ENCODE data around the gene CERS6.
"Not testable (repeated sequence)": the region's sequence is repeated elsewhere in the genome, so short reads cannot be mapped to it uniquely, and the experiment has no call there.

Gene CERS6, protein sequence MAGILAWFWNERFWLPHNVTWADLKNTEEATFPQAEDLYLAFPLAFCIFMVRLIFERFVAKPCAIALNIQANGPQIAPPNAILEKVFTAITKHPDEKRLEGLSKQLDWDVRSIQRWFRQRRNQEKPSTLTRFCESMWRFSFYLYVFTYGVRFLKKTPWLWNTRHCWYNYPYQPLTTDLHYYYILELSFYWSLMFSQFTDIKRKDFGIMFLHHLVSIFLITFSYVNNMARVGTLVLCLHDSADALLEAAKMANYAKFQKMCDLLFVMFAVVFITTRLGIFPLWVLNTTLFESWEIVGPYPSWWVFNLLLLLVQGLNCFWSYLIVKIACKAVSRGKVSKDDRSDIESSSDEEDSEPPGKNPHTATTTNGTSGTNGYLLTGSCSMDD

DNA sequence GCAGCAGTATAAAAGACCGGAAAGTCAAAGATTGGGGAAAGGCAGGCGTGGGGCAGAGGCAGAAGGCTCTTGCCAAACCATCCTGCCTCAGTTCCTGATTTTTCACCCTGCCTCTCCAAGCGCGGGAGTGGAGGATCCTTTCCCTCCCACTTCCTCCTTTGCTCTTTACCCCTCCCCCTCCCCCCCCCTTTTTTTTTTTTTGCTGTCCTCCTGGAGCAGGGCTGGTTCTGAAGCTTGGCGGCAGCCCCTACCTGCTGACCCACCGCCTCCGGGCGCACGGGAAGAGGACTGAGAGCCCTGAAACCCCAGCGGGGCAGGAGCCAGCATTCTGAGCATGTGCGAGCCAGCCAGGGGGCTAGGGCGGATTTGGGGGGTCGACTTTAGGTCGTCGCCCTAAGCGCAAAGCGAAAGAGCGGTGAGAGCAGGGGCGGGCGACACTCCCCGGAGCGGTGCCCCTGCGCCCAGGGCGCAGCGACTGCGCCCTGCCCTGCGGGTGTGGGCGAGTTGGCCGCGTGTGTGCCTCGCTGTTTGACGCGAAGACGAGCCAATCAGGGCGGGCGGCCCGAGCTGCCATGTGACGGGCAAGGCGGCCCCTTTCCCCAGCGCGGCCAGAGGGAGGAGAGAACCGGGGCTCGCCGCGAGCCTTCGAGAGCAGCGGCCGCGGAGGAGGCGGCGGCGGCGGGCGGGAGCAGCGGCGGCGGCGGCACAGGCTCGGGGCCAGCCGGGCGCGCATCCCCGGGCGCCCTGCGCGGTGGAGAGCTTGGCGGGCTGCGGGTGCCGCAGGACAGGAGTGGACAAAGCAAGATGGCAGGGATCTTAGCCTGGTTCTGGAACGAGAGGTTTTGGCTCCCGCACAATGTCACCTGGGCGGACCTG lies at the start of gene CERS6:
TSS of gene CERS6 (plus strand) at position 628 of the 876 bp plus-strand sequence. CDS start at position 805, 177 bp downstream.
- peak; percentile 80 for DNase-seq

DNA sequence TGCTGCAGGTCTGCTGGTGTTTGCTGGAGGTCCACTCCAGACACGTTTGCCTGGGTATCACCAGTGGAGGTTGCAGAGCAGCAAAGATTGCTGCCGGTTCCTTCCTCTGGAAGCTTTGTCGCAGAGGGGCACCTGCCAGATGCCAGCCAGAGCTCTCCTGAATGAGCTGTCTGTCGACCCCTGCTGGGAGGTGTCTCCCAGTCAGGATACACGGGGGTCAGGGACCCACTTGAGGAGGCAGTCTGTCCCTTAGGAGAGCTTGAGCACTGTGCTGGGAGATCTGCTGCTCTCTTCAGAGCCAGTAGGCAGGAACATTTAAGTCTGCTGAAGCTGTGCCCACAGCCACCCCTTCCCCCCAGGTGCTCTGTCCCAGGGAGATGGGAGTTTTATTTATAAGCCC lies 43.8 kb upstream of the CERS6 start:
- DNase-seq, result not testable (repeated sequence)

DNA sequence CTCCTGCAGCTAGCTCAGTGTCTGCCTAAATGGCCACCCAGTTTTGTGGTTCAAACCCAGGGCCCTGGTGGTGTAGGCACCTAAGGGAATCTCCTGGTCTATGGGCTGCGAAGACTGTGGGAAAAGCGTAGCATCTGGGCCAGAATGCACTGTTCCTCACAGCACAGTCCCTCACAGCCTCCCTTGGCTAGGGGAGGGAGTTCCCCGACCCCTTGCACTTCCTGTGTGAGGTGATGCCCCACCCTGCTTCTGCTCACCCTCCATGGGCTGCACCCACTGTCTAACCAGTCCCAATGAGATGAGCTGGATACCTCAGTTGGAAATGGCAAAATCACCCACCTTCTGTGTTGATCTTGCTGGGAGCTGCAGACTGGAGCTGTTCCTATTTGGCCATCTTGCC lies 43.0 kb upstream of the CERS6 start:
- not testable (repeated sequence) for DNase-seq

DNA sequence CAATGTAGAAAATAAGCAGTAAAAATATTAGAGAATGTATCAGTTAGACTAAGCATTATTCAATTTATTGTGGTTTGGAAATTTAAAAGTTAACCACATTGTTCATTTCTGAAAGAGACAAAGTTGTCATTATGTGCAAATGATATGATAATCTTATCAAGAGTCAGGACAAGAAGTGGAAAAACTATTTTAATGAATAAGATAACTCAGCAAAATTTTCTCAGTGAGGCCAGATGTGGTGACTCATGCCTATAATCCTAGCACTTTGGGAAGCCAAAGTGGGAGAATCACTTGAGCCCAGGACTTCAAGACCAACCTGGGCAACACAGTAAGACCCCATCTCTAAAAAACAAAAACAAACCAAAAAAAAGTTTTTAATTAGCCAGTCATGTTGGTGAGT lies 39.5 kb upstream of the CERS6 start:
- DNase-seq, result no peak

DNA sequence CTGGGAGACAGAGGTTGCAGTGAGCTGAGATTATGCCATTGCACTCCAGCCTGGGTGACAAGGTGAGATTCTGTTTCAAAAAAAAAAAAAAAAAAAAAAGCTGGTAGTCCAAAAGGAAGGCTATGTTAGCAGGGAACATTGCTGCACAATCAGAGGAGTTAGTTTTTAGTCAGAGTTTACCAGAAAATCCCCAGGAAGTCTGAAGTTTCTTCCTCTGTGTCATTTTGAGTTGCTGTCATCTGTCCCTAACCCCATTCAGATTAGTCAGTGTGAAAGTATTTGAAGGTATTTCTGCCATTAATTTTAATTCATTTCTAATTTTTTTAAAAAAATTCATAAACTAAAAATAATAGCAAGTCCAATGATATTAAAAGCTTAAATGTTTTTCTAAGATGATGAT lies 33.5 kb upstream of the CERS6 start:
- no peak for DNase-seq

DNA sequence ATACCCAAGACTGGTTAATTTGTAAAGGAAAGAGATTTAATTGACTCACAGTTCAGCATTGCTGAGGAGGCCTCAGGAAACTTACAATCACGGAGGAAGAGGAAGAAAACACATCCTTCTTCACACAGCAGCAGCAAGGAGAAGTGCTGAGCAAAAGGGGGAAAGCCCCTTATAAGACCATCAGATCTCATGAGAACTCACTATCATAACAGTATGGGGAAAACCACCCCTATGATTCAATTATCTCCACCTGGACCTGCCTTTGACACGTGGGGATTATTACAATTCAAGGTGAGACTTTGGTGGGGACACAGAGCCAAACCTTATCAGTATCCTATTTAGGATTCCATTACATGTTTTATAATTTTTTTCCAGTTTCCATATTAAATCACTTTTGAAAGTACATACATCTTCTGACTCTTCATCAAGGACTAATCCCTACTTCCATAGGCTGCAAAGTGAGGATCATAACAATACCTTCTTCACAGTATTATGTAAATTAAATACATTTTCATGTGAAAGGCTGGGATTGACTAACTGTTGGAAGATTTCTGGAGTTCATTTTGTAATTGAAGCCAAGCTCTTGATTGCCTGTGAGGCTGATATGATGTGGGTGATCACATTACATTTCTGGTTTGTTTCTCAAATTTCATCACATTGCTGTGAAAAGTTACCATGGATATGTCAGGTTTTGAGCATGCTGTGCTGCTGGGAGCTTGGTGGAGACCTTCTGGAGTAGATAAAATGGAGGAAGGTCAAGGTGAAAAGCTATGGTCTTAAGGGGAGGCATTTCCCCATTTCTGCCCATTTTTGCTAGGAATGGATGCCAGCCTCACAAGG lies 31.7 kb upstream of the CERS6 start:
- no peak for DNase-seq

DNA sequence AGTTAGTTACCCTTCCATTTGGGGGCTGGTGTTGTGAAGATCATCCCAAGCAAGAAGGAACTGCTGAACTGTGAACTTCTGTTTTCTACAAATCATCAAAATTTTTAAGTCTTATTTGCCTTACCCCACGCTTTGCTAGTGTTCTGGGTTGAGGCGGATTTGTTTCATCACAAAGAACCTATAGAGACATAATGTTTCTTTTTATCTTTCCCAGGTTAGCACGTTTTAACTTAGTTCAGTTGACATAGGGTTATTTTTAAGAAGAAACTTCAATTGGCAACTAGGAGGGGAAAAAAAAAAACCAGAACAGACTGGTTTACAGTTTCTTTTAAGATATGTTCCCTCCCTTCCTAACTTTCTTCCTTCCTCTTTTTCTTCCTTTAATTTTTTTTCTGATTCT lies 31.1 kb upstream of the CERS6 start:
- no peak for DNase-seq

DNA sequence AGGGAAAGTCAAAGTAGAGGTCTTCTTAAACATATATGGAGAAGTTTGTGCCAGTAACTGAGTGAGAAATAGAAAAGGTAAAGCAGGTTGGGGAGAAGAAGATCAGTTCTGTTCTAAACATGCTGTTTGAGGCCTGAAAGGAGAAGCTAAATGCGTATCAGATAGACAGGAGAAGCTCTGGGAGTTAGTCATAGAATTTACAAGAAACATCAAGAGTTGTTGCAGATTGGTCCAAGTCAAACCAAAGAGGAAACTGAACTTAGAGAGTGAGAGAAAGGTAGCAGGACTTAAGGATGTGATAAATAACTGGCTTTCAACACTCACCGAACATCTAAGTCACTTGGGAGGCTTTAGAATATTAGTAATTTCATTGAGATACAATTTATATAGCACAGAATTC lies 29.2 kb upstream of the CERS6 start:
- DNase-seq, result no peak

DNA sequence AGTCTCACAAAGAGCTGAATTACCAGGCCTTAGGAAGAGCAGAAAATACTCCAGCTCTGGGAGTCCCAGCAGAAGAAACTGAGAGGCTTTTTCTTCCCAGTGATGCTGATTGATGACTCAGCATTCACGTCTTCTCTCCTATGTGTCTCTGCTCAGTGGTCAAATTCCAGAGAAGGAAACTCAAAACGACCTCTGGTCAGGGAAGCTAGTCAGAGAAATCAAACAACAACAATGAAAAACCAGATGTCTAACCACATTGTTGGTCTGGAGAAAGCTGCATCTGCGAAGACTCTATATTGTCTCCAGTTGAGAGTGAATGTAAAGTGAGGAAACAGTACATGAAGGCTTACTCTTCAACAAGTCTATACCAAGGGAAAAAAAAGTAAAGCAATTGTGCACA lies 28.6 kb upstream of the CERS6 start:
- DNase-seq, result no peak

DNA sequence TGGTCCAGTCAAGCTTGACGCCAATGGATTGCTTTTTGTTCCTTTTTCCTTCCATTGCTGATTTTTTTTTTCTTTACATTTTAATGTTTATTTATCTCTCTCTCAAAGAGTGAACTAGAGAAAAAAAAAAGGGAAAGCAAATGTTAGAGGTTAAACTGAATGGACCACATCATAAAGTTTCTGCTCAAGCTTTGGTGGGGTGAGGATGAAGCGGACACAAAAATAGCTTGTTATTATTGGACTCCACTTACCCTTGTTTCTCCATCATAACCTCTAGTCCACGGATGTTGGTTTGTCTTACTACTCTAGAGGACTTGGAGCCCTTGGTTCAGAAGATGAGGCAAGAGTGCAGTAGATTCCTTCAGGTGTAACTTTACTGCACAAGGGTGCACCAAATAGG lies 27.6 kb upstream of the CERS6 start:
- no peak for DNase-seq

DNA sequence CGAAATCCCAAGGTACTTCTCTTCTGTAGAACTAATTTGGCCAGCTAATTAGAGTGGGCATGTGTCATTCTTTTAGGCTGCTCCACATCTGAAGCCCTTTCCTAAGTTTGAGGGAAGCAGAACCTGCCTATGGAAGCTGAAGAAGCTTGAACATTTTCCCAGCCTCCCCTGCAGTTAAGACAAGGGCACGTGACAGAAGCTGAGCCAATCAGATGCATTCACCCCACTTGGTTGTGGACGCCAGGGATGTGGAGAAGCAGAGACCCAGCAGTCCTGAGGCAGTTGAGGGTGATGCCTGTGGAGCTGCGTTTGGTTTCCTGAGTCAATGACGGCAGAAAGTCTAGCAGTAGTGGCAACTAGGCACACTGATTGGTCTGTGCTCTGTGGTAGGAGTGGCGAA lies 26.1 kb upstream of the CERS6 start:
- no peak for DNase-seq

DNA sequence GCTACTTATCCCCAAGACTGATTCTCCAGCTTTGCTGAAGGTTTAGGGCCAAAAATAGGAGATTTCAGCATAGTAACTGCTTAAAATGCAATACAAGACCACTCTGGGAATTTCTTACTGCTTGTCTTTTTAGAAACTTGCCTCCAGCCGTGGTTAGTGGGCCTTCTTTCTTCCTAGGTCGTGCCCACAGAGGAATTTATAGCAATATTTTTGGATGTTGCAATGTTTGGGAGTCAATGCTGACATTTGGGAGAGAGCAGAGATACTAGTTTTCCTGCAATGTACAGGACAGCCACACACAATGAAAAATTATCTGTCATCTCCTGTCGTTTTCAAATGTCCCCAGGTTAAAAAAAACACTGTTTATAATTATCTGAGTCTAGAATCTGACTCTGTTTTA lies 25.6 kb upstream of the CERS6 start:
- no peak for DNase-seq

DNA sequence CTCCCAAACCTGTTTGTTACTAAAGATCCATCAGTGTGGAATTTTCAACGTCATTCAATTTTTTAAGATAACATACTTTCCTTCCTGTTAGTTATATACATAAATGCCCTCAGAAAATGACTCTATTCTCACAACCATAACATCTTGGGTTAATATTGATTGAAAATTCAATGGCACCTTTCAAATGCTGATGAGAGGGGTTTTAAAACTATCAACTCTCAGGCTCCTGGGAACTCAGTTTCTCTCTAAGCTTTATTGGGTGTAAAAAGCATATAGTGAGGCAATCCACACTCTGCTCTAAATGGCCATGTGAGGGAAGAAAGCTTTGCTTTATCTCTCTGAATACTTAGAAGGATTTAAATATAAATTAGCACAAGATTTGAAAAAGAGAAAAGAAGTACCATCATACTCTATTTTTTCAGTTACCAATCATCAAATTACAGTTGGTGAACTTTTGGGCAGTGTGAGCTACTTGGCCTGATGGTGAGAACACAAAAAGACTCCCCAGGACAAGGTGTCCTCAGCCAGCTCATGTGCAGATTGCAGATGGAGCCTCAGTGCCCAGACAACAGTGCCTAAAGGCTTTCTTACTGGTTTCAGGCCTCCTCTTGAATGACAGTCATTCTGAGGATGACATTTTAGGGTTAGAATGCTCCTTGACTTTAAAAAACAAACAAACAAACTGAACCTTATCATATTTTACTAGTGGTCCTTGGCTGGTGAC lies 24.6 kb upstream of the CERS6 start:
- no peak for DNase-seq

DNA sequence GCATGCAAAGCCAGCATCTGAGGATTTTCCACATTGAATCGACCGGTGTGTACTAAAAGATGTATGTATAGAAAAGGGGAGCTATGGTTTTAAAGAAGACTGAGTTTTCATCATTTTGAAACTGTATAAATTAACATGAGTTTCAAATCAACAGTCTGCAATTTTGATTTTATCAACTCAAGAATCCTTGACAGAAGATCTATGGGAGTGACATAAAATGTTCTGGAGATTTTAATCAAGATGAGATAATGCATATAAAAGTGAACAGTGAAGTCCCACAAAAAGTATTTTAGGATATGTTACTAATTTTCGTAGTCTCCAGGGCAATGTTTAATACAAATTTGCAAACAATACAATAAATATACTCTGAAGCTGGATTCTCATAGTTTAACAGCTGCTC lies 24.0 kb upstream of the CERS6 start:
- no peak for DNase-seq

DNA sequence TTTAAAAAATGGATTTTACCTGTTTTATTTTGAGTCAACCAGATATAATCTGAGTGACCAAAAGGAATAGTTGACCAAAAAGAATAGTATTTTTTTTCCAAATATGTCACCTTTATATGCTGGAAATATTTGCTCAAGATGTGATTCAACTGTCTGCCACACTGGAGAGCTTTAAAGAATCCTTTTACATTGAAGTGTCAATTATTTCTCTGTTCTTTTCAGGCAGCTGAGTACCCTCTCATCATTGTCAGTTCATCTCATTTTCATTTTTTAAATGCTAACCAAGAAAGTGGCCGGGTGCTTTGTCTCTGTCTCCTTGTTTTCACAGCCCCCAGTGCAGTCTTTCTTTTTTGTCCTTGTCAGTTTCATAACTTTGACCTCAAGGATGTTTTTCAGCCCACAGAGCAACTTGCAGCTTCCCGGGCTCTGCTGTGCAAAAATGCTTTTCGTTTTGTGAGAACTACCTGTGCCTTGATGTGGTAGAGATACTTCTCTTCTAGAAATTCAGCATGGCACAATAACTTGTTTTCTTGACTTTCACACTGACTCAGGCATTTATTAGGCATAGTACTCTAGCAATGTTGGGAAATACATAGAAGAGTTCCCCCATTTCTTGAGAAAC lies 23.4 kb upstream of the CERS6 start:
- peak; percentile 52 for DNase-seq

DNA sequence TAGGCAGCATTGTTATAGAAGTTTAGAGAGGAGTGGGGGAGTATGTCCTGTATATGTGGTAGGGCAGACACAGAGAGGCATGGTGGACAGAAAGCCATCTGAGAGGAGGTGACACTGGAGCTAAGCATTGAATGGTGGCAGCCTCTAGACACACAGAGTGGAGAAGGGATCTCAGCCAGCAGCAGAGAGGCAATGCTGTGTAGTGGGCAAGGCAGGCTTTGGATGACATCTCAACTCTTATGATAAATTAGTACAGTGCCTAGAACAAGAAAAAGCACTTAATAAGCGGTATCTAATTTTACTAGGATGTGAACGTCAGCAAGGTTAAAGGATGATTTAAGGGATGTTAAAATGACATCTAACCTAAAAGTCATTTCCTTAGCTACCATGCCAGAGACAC lies 22.5 kb upstream of the CERS6 start:
- no peak for DNase-seq

DNA sequence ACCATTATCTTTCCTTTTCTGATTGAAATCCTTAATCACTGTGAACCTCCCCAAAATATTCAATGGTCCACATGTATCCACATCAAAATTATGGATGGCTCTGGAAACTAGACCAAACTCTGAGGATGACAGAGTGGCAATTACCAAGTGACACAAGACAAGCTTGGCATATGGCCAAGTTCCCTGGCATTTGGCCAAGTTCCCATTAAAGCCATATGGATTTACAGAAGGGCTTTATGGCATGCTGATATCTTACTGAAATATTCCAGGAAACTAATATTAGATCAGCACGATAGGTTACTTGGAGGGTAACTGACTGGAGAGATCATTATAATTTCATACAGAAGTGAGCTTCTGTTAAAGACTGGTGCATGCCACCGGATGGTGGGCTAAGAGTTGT lies 21.9 kb upstream of the CERS6 start:
- peak; percentile 89 for DNase-seq

DNA sequence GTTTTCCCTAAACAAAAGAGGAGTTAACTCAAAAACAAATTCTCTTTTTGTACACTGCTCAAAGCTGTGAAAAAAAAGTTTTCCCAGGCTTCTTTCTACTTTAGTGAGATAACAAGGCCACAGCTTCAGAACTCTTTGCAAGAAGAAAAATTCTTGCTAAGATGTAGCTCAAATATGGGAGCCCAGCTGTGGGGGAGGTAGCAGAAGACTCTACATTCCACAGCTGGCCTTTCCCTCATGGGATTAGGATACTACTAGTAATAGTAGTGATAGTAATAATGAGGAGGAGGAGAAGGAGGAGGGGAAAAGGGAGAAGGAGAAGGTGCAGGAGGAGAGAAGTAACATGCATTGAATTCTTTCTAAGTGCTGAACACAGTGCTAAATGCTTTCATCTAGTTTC lies 19.2 kb upstream of the CERS6 start:
- DNase-seq, result no peak

DNA sequence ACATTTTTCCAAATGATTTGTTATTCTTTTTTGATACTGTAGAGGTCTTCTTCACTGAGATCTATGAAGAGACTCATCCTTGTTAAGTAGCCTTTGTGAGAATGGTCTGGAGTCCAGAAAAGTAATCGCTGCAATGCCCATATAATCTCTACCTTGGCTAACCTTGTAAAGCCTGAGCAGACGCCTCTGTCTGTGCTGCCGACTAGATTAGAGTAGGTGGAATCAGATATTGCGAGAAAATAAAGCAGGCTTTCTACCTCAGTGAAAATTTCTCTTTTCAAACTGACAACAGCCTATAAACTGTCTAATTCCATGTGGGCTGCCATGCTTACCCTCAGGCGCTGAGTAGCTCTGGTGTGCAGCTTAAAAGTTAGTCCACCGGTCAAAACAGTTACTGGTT lies 17.5 kb upstream of the CERS6 start:
- DNase-seq, result no peak

DNA sequence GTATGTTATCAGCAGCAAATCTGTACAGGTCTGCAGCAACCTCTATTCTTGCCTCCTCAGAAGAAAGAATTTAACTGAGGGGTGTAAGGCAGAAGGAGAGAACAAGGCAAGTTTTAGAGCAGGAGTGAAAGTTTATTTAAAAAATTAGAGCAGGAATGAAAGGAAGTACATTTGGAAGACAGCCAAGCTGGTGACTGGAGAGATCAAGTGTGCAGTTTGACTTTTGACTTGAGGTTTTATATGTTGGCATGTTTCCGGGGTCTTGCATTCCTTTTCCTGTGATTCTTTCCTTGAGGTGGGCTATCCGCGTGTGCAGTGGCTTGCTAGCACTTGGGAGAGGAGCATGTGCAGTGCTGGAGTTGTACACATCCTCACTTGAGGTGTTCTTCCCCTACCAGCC lies 16.5 kb upstream of the CERS6 start:
- no peak for DNase-seq

DNA sequence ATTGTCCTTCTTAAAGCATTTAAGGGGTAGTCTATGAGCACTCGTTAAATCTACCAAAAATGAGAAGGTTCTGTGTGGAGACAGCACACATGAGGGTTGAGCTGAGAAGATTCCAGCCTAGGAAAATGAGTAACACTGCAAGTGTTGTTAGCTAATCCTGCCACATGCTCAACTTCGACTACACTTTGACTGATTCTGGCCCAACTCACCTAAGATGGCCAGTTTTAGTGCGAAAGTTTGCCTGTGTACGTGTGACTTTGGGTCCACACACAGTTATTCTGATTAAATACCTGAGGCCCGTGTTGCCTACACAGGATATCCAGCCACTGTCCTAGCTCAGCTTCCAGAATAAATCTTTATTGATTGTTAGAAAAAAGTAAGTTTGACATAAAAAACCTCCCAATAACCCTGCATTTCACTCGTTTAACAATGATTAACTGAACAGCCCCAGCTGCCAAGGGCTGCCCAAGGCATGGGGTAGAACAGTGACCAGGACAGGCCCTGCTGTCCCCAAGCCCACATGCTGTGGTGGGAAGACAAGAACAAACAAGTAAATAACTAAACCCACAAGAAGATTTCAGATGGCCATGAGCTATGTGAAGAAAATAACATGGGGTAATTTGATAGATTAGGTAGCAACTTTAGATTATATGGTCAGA lies 14.7 kb upstream of the CERS6 start:
- no peak for DNase-seq

DNA sequence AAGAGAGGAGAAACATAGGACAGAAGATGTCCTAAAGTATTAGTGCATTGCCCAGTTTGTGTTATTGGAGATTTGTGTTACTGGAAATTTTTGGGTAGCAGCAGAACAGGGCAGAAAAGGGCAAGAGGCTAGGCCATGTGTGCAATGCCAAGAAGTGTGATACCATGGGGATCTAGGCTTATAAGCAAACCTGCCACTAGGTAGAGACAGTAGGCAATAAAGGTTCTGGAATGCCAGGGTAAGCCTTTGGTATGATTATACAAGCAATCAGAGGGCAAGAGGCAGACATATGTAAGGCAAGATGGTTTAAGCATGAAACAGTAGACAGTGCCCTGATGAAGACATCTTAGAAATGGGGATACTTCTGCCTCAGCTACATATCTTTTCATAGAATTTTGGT lies 12.3 kb upstream of the CERS6 start:
- DNase-seq, result no peak

All from NCI-H1105 treated with DMSO at 0.1 percent for 48 hours (cell line).